Measurements from ENCODE around the gene PHC2. TPM values are rescaled to one million over a fixed set of nuclear protein-coding genes. Genes with fewer than 3 reads are reported as not detected.
"Not testable (repeated sequence)": the region's sequence is repeated elsewhere in the genome, so short reads cannot be mapped to it uniquely, and the experiment has no call there.

The PHC2 gene
- total and polyA plus RNA-seq, 3 donors from 2014 or later: 121 to 178 (median 130) TPM

DNA sequence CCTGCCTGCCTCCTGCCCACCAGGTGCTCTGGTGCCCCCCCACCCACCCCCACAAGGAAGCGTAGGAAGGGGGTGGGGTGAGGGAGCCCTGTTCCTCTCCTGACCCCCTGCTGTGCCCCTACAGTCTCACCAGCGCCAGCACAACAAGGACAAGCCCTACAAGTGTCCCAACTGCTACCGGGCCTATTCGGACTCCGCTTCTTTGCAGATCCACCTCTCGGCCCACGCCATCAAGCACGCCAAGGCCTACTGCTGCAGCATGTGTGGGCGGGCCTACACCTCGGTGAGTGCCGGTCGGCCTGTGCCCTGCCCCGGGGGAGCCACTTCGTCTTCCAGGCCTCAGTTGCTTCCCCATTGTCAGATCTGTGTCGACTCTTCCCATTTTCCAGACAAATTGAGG lies 135.9 kb downstream of the PHC2 start:
- no peak for DNase-seq
- TF ChIP-seq, protein P1, sequence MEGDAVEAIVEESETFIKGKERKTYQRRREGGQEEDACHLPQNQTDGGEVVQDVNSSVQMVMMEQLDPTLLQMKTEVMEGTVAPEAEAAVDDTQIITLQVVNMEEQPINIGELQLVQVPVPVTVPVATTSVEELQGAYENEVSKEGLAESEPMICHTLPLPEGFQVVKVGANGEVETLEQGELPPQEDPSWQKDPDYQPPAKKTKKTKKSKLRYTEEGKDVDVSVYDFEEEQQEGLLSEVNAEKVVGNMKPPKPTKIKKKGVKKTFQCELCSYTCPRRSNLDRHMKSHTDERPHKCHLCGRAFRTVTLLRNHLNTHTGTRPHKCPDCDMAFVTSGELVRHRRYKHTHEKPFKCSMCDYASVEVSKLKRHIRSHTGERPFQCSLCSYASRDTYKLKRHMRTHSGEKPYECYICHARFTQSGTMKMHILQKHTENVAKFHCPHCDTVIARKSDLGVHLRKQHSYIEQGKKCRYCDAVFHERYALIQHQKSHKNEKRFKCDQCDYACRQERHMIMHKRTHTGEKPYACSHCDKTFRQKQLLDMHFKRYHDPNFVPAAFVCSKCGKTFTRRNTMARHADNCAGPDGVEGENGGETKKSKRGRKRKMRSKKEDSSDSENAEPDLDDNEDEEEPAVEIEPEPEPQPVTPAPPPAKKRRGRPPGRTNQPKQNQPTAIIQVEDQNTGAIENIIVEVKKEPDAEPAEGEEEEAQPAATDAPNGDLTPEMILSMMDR (IDR thresholded peaks at IDR 0.05): no peak
- TF ChIP-seq POLR2A (IDR thresholded peaks at IDR 0.05): no peak
- intact Hi-C loops (cut with DNase I; ENCODE audit: low total_unique reads): loop anchor here (5.0 kb wide), 1 partner anchor 72 kb away; no protein-coding TSS in a partner anchor
- H3K36me3 ChIP-seq (ENCODE audit: low read depth, missing control alignments): no peaks in the 10 kb centered on the region
- no peak overlapping the region for H3K4me3 ChIP-seq
- no peaks in the 10 kb centered on the region for H3K27me3 ChIP-seq
- no peaks in the 10 kb centered on the region for H3K9me3 ChIP-seq
- H3K4me1 ChIP-seq: peaks cover 13% of the 10 kb centered on the region
- WGBS, 2 donors: 71 to 84% methylated on average over 8 to 15 of the region's 15 CpGs
- no peak overlapping the region for H3K27ac ChIP-seq

DNA sequence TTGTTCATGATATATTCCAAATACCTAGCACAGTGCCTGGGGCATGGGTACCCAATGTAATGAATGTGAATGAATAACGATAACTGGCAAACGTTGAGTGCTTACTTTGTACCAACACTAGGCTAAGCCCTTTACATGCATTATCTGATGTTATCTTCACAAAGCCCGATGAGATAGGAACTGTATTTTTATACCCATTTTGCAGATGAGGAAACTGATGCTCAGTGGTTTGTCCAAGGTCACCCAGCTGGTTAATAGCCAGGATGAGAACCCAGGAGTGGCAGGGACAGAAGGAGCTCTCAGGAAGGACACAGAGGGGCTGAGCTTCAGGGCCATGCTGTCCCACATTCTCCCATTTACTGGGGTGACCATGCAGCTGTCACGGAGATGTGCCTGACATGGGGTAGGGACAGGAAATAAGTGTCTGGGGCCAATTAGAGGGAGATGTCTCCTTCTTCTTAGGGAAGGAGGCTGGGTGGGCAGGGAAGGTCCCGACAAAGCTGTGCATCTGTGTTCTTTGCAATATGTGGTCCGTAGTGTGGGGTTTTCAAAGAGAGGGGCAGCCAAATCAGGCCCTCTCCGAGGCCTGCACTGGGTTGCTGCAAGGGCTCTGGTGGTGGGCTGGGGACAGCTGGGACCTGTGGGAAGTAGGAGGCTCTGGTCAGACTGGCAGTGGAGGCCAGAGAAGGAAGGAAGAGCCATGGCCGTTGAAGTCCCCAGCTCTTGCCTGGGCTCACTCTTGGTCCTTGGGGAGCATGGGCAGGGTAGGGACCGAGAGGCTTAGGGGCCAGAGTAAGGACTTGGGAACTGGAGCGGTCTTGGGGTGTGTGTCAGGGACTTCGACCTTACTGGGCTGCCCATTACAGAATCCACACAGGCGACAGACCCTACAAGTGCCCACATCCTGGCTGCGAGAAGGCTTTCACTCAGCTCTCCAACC lies 136.6 kb downstream of the PHC2 start:
- Histone ChIP-seq H3K27me3 (no peaks in the 10 kb centered on the region), H3K36me3 (ENCODE audit: low read depth, missing control alignments) (no peaks in the 10 kb centered on the region), H3K9me3 (no peaks in the 10 kb centered on the region), H3K27ac (no peak overlapping the region), H3K4me1 (peaks cover 13% of the 10 kb centered on the region), H3K4me3 (no peak overlapping the region)
- DNase-seq: no peak
- intact Hi-C loops (cut with DNase I; ENCODE audit: low total_unique reads): loop anchor here (5.0 kb wide), 1 partner anchor 73 kb away; no protein-coding TSS in a partner anchor
- TF ChIP-seq, protein P1 (IDR thresholded peaks at IDR 0.05): no peak
- no peak for TF ChIP-seq POLR2A (IDR thresholded peaks at IDR 0.05)
- 81 to 84% methylated on average over 7 to 13 of the region's 13 CpGs for WGBS, 2 donors

DNA sequence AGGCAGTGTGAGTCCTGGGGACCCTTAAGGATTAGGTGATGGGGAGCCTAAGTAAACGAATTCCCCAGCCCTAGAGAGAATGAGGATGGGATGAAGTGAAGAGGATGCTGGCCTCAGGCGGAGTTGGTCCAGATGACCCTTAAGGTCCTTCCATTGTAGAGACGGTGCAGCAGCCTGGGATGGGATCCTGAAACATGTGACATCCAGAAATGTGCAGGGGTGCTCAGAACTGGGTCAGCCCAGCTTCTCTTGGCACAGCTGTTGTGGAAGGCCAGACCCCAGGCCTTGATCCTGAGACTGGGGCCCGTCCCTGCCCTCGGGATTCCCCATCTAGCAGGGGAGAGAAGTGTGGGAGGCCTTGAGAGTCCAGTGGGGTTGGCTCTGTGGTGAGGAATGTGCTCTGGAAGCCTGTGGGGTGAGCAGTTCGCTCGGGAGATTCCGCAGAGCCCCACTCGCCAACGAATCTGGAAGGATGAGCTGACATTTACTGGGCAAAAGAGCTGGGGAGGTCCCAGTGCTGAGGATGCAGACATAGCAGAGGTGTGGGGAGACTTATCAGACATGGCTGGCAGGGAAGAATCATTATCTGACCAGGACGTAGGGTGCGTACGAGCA lies 138.1 kb downstream of the PHC2 start:
- WGBS, 2 donors: 44 to 49% methylated on average over 13 of the region's 13 CpGs
- H3K27me3 ChIP-seq: no peaks in the 10 kb centered on the region
- no peak for TF ChIP-seq POLR2A (IDR thresholded peaks at IDR 0.05)
- TF ChIP-seq, protein P1 (IDR thresholded peaks at IDR 0.05): no peak
- DNase-seq: peak; percentile 27
- no peak overlapping the region for H3K27ac ChIP-seq
- H3K4me3 ChIP-seq: no peak overlapping the region
- H3K4me1 ChIP-seq: peaks cover 13% of the 10 kb centered on the region
- H3K9me3 ChIP-seq: no peaks in the 10 kb centered on the region
- no peaks in the 10 kb centered on the region for H3K36me3 ChIP-seq (ENCODE audit: low read depth, missing control alignments)
- intact Hi-C loops (cut with DNase I; ENCODE audit: low total_unique reads): no loop called here

DNA sequence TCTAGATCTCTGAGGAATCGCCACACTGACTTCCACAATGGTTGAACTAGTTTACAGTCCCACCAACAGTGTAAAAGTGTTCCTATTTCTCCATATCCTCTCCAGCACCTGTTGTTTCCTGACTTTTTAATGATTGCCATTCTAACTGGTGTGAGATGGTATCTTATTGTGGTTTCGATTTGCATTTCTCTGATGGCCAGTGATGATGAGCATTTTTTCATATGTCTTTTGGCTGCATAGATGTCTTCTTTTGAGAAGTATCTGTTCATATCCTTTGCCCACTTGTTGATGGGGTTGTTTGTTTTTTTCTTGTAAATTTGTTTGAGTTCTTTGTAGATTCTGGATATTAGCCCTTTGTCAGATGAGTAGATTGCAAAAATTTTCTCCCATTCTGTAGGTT lies 140.3 kb downstream of the PHC2 start:
- DNase-seq; H3K9me3 ChIP-seq; intact Hi-C loops (cut with DNase I; ENCODE audit: low total_unique reads); H3K4me1 ChIP-seq; H3K4me3 ChIP-seq; H3K27me3 ChIP-seq; H3K27ac ChIP-seq; H3K36me3 ChIP-seq (ENCODE audit: low read depth, missing control alignments): not testable (repeated sequence)
- 90% methylated on average over 1 of the region's 2 CpGs for WGBS, 2 donors

DNA sequence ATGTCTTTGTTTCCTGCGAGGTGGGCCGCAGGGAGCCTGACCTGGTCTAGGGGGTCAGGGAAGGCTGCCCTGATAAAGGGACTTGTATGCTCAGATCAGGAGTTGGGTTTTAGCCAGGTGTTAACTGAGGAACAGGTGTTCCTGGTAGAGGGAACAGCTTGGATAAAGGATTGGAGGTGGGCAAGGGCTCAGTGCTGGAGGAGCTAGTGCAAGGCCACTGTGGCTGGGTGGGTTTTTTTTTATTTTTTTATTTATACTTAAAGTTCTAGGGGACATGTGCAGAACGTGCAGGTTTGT lies 141.1 kb downstream of the PHC2 start:
- TF ChIP-seq POLR2A (IDR thresholded peaks at IDR 0.05): no peak
- TF ChIP-seq, protein P1 (IDR thresholded peaks at IDR 0.05): no peak
- Histone ChIP-seq H3K27ac (no peak overlapping the region), H3K36me3 (ENCODE audit: low read depth, missing control alignments) (no peaks in the 10 kb centered on the region), H3K4me1 (peaks cover 7% of the 10 kb centered on the region), H3K27me3 (no peaks in the 10 kb centered on the region), H3K9me3 (no peaks in the 10 kb centered on the region), H3K4me3 (no peak overlapping the region)
- intact Hi-C loops (cut with DNase I; ENCODE audit: low total_unique reads): no loop called here
- WGBS, 2 donors: 60 to 81% methylated on average over 3 of the region's 3 CpGs
- DNase-seq: no peak
